ENCODE data around the gene SAMM50. TPM values are rescaled to one million over a fixed set of nuclear protein-coding genes. Genes with fewer than 3 reads are reported as not detected.

The SAMM50 gene
- total RNA-seq, 4 donors from 2014 or later, result 27.6 to 45.4 (median 32.3) TPM

- DNase-seq (ENCODE audit: low spot score), result no peak
- no peak for TF ChIP-seq CTCF (IDR thresholded peaks at IDR 0.05)
- ATAC-seq (ENCODE audit: low FRiP score), result no peak
Observed at GRCh38 chr22:44042249-44043218, 87.3 kb downstream of the SAMM50 start.

GRCh38 chr22:44045145-44045544 lies 89.9 kb downstream of the SAMM50 start:
- no peak for TF ChIP-seq CTCF (IDR thresholded peaks at IDR 0.05)

More at GRCh38 chr22:44045145-44045544, 89.9 kb downstream of the SAMM50 start:
- no peak for DNase-seq (ENCODE audit: low spot score)
- no peak for ATAC-seq (ENCODE audit: low FRiP score)

Other genes starting within 250 kb of the SAMM50 start
- 1 to 10 TPM in 3 of 4 donors, under 1 TPM in 1; 0.48 to 3.2 (median 1.9) TPM for gene EFCAB6, start 143.1 kb upstream of the SAMM50 start, total RNA-seq
- under 1 TPM in 2 of 4 donors, not detected in 2; 0.25 to 0.46 TPM for gene SULT4A1, start 92.9 kb upstream of the SAMM50 start, total RNA-seq
- gene PNPLA5, start 63.4 kb upstream of the SAMM50 start, total RNA-seq, result not detected
- gene PNPLA3, start 31.6 kb upstream of the SAMM50 start, total RNA-seq, result 1 to 10 TPM; 1.0 to 4.3 (median 1.3) TPM
- 10 to 100 TPM; 59.5 to 82.0 (median 61.2) TPM for gene PARVB, start 68.9 kb downstream of the SAMM50 start, total RNA-seq
- gene PARVG, start 225.5 kb downstream of the SAMM50 start, total RNA-seq, result 10 to 100 TPM; 19.4 to 56.7 (median 39.6) TPM

Measured in omental fat pad (tissue), 4 donors.